NCI-H748 (cell line): ENCODE results near the gene FYN.
"Not testable (repeated sequence)": the region's sequence is repeated elsewhere in the genome, so short reads cannot be mapped to it uniquely, and the experiment has no call there.

ENCODE experiments used
- DNase-seq: peaks from one replicate; lab custom pipeline; 2025; ENCODE audit not compliant: unreplicated experiment; lab: John Stamatoyannopoulos, UW

The FYN gene

DNA sequence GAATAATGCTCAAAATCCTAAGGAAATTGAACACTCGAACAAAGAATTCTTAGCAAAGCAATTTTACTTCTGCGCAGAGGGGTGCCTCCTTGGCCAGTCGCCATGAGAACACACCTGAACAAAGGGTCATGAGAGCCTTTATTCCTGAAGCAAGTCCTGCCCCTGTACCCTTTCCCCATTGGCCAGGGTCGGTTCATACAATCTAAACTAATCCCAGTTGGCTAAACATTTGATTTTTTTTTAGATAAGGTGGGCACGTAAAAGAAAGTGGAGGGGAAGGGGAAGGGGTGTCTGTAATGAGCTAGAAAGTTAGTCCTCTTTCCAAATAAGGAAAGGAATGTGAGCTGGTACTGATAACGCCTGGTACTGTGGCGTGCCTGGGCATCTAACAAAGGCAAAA, 37.9 kb downstream of the FYN start:
- not testable (repeated sequence) for DNase-seq

DNA sequence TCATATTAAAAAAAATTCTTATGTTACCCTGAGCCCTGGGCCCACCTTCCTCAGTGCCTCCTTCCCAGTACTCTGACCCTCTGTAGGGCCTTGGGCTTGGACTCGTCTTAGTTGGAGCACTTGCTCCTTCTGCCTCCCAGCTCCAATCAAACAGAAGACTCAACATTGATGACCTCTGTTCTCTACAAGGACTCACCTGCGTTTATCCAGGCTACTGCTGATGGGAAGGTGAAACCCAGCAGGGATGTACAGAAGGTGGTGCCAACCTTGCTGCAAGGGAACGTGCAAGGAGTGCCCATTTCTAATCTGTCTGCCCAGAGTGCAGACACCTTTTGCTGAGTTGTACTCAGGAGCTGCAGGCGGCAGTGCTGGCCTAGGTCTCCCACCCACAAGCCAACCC, 38.9 kb downstream of the FYN start:
- no peak for DNase-seq

DNA sequence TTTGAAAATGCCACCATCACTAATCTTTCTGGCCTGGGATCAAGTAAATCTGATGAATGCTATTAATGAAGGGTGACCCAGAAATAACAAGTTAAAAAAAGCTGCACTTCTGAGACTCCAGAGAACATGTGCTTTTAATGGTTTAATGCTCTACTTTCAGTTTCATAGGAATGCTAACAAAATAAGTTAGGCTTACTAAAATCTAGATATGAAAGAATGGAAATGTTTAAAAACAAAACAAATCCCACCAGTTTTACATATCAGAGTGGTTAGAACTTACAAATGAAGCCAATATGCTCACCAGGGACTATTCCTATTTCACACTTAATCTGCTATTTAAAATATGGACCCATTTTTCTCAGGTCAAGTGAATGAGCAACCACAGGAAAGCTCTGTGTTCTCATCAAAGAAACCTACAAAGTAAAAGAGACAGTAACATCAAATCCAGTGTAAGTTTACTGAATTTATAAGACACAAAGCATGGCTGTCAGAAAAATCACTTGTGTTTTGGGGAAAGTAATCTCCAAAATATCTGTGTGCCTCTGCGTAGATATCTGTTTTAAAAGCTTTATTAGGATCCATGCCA, 40.3 kb downstream of the FYN start:
- no peak for DNase-seq

DNA sequence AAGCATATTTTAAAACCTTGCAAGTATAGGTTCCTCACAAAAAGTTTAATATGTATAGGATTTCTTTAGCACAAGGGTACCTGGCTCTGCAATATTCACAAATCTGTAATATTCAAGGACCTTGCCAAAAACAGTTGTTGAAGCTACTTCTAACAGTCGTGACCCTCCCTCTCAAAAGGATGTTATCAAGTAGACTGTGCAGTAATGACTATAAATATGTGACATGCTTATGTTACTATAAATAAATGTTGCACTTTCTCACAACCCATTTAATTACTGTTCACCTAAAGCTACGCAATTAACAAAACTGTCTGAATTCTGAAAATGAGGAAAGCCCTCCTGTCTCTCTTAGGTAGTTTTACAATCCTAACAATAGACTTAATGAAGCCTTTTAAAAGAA, 41.8 kb downstream of the FYN start:
- no peak for DNase-seq

DNA sequence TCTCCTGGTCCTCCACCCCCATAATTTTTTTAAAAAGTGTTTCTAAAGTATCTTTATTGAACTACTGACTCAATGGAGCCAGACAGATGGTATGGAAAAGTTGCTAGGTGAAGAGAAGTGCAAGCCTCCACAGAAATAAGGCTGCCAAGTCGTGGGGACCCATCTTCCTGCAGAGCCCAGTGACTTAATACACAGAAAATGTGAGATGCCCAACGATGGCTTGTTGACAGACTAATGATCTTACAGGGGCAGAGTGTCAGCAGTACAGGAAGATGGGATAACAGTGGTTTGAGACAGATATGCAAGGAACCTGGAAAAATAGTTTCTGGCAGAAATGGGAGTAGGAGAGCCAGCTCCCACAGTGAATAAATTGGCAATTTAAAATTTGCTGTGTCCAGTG, 43.3 kb downstream of the FYN start:
- DNase-seq: no peak

DNA sequence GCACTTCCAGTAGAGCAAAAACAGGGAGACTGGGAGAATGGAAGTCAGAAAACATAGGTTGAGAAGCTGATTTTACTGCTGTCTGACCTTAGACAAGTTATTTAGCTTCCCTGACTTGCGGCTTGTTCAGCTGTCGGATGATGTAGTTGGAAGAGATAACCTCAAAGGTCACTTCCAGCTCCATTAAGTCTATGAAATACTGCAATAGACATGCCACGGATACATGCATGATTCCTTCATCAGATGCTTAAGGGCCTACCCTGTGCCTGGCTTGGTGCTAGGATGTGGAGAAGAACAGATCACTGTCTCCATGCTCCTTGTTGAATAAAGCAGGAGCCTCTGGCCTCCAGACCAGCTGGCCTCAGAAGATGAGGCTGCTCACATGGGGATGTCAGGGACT, 43.7 kb downstream of the FYN start:
- DNase-seq: no peak

DNA sequence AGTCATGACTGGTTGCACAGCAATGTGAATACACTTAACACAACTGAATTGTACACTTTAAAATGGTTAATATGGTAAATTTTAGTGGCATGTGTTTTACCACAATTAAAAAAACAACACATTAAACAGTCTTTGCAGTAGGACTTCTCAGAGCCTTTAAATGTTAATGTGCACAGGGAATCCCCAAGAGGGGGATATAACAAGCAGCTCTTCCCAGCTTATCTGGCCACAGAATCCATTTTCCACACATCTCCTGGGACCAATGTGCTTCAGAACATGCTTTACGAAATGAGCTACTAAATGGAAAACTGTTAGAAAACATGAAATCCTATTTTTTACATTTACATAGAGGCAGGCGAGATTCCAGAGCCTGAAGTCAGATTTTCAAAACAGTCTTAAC, 44.4 kb downstream of the FYN start:
- DNase-seq: no peak

DNA sequence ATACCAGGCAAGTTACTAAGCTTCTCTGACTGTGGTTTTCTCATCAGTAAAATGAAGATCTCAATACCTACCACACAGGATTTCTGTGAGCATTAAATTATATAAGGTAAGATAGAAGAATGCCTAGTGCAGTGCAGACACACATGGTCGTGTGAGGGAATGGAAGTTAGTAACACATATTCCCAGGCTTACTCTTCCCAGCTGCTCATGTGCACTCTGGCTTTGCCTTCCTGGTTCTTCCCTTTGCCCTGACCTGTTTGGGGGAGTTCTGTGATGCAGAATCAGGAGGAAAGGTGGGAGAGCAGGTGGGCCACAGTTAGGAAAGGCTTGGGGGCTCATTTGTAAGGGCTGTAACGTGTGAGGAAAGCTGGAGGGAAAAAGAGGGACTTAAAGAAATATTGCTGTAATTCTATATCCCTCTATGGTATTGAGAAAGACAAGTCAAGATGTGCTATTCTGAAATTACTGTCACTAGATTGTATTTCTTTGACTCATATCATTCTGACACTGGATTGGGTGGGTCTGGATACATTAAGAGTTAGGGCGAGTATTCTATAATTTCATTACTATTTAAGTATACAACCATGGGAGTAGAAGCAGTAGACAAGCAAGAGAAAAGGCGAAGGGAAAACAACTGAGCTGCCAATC, 47.7 kb downstream of the FYN start:
- no peak for DNase-seq

DNA sequence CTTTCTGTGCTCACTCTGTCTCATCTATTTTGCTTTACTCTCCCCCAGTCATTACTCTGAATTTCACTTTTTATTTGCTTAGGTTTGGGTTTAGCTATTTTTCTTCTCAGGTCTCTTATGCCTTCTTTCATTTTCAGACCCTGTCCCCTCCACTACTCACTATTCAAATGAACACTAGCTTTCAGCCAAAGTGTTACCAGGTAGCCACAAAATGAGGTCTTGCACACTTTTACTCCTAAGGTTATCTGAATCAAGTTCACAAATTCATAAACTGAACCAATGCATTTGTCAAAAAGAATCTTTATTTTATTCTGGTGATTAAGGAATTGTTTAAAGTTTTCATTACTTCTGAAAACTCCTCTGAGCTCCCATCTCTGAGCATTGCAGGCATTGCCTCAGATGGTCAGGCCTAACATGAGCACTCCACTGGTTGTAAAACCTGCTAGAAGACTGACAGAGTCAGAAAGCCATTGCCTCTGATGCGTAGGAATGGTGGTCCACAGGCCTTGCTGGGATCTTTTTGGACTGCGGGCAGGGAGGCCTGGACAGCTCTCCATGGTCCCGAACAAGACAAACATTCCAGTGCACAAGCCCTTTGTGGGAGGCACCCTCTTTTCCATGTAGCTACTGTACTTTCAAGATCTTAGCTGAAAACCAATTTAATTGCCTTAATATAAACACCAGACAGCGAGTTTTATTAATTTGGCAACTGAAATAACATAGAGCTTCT, 48.5 kb downstream of the FYN start:
- DNase-seq: no peak

DNA sequence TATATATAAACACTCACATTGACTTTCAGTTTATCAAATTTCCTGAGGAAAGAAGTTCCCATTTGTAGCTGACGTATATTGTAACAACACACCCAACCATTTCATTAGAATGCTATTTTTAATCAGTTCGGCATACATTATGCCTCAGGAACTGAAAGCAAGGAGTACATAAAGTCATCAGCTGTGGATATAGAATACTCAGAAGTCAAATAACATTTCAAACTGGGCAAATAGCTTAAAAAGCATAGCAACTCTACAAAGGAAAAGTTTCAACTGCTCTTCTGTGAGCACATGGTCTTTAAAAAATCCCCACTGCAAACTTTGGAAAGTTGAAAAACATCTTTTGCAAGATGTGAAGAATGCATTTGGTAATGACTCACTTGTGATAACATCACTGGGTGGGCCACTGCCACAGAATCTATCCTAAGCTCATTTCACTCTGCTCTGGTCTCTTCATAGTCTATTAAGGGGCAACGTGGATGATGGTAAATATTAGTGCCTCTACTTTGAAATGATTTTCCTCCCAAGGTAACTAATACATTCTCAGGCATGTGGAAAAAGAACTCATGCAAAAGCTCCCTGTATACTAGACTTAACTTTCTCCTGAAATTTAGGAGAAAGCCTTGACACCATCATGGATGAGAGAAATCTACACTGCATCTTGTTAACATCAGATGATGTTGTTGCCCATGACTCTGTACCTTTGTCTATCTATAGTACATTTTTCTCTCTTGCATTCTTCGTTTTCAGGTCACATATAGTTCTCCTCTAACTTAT, 49.2 kb downstream of the FYN start:
- no peak for DNase-seq

DNA sequence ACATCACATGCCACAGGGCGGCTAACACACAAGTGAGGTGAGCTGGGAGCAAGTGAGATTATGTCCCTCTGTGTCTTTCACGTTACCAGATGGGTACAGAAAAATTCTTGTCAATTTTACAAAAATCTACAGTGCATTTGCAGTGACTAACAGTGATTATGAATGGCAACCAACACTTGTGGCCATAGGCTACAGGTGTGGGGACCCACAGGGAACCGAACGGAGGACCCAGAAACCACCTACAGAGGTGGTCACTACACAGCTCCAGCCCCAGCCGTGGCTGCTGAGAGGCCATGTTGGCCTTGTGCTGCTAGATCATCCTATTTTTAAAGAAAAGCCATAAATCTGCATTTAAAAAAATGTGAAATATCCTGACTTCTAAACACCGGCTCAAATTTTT, 50.2 kb downstream of the FYN start:
- DNase-seq: no peak

DNA sequence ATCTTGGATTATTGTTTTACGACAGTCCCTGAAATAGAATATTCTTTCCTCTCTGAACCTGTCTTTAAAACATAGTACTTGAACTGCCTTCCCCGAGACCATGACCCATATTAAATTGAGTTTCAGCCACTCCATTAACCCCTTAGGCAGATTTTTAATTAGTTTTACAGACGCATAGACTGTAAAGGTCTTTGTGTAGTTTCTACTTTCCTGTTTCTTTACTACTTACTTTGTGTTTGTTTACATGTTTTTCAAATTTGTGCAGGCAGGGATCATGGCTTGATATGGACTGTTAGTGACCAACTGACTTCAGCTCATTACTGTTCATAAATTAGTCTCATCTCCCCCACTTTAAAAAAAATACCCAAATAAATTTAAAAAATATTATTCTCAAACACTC, 53.8 kb downstream of the FYN start:
- no peak for DNase-seq

DNA sequence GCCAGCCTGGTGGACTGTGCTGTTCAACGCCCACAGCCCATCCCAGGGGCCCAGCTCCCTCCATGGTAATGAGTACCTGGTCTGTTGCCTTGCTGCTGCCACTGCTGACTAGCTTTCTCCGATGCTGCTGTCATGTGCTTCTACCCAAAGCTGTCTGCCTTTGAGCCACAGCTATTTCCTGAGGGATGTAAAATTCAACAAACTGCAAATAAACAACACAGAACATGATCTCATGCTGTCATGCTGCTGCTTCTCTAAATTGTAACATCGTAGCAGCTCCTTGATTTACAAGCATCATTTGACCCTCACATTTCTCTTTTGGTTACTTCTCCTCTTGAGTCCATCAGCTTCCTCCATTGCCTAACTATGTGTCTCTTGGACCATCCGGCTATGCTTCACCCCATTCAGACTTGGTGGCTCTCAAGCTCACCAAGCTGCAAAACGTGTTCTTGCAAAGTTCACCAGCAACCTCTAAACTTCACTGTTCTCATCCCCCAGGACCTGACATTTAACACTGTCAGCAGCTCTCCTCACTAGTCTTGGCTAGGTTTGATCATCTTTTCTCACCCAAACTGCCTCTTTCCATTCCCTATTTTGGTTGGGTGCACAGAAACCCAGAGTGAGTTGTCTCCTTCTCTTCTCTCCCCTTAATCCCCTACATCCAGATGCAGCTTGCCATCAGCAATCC, 54.6 kb downstream of the FYN start:
- no peak for DNase-seq

DNA sequence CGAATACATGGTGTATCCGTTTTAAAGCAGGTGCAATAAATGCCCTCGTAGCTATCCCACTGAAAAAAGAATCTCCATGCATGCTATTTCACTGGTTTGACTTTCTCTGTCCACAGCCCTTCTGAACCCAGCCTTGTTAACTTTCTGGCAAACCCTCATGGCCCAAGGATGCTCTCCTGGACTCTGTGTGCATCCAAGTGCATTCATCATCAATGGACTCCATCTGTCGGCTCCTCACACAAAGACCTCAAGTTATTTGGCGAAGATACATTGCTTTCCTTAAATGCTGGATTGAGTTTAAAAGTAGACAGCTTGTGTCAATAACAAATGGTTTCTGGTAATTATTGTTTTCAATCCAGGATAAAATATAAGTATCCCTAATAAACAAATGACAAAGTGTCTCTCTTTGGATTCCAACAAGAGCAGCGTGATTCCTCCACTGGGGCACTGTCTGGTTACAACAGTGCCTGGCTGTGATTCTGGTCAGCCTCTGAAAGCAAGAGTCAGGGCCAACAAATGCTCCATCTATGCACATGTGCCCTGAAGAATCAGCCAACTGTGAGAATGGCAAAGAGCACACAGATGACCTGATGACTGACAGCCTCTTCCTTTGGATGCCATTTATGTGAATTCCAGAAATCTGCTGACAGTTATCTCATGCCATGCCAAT, 55.7 kb downstream of the FYN start:
- no peak for DNase-seq

DNA sequence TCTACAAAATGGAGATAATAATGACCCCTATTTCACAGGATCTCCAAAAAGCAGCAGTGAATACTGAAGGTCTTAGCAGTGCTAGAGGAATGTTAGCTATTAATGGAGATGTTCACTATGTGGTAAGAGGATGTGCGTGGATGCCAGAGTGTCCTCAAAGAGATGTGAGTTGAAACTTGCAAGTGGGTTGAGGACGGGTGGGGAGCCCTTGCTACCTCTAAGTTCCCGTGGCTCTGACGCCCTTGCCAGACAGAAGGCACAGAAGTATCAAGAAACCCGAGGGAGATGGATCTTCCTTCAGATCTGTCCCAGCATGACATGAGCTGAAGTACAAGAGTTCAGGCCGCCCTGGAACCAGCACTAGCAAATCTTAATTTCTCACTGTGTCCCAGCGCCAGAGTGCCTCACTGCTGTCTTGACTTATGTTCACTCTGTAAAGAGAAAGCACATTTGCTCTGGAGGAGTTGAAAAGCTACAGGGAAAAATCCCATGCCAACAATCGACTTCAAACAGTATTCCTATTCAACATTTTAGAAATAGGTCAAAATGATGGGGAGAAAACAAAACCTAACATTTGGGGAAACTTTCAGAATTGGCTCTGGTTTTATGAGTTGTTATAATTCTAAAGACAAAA, 59.5 kb downstream of the FYN start:
- no peak for DNase-seq

DNA sequence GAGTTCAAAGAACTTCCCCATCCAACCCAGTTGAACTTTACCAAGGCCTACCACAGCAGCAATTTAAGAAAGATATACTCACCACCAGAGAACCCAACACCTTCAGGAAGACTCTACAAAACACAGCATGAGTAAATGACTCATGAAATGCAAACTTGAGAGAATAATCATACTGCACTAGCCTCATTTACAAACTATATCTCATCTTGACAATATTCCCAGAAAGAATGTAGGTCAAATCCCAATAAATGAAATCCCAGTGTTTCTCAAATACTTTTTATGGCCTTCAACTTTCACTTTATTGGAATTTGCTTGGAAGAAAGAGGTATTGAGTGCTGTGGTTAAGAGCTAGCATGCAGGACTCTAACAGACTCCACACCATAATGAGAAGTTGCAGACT, 60.0 kb downstream of the FYN start:
- DNase-seq: no peak

DNA sequence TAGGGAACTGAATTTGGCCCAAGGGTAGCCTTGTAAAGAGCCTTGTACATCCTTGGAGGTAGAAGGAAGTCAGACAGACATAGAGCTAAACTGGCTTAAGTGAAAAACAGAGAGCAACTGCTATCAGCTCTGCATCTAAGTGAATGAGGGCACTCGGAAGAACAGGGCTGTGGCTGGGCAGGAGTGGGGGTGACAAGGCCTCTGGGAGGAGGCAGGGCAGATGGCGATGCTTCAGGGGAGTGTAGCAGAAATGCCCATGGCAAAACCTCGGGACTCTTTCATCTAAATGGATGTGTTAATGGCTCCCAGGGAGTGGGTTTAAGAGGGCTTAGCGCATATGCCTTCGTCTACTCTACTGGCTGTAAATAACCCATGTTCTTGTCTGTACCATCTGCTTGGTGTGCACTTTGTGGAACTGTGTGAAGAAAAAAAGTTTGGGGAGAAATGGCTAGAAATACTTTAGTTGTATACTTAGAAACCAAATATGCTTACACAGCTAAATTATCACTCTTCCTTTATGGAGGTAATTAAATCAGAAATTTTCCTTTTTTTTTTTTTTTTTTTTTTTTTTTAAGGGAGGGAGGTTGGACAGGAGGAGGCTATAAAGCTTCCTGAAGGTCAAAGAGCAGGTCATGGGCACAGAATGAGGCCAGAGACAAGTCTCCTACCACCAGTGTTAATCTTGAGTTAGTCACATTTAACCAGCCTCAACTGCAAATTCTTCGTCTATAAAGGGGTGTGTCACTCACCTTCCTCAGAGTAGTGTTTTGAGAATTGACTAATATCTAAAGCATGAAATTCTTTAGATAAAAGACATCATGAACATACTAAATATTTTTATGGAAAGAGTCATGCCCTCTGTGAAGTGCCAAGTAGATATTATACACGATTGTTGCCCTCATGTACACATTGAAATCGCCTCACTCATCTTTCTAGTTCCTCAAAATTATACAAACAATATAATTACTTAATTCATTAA, 60.9 kb downstream of the FYN start:
- no peak for DNase-seq

DNA sequence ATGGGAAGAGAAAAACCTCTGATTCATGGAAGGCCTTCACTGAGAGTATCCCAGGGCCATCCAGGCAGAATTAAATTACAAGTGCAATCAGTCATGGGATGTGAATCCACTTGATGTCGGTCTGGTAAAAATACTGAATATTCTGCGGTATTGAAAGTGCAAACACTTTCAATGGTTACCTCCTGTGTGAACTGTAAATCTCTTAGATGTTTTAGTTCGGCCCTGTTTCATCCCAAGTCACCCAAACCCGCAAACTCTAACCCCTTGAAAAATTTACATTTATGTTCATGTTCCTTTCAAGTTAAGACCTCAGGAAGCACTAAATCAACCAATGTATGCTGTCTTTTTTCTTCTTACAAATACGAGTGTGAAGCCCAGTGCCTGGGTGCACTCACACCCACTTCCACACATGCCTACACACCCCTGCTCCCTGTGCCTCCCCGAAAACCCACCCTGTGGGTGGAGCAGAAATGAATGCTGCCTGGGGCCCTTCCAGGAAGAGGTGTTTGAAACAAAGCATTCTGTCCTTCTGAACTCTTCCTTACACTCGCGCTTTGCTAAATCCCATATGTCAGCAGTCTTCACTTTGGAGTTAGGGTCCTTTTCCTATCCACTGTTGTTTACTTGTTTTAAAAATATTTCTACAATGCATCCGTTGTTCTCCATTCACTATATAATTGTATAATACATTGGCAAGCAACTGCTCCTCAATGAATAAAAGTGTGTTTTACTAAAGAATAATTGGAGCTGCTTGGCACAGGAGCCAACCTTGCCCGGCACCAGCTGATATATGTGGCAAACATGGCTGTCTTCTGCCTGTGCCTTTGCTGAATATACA, 62.7 kb downstream of the FYN start:
- no peak for DNase-seq
